OCI-LY7 (cell line): ENCODE measurements around the gene CYRIA. TPM values are rescaled to one million over a fixed set of nuclear protein-coding genes. Genes with fewer than 3 reads are reported as not detected.

Experiments used
- BruUV-seq: library from RNA; stranded (reverse); fragments of 400-500 nt; replicated peaks from 2 replicates; lab custom pipeline; 2021; lab: Mats Ljungman, UMichigan
- CTCF ChIA-PET: fragments of 300-600 bp; sonication (Branson Sonifier 250); formaldehyde crosslinking; loops from one replicate; lab custom pipeline; 2022; ENCODE audit warnings: antibody characterized with exemption; ENCODE audit not compliant: unreplicated experiment; lab: Charles Lee
- POLR2A ChIA-PET: fragments of 300-600 bp; sonication (Branson Sonifier 250); formaldehyde crosslinking; loops from one replicate; lab custom pipeline; 2022; ENCODE audit warnings: antibody characterized with exemption; lab: Charles Lee
- DNase-seq: peaks from one replicate; pipeline ENCODE4 v3.0.0-alpha.2; 2015; ENCODE audit warnings: low spot score
- H2AFZ ChIP-seq: fragments of 200-600 bp; sonication (generic), shearing (Covaris generic); 2 replicates; pipeline ENCODE4 v1.6.1; 2014; ENCODE audit warnings: mild to moderate bottlenecking, antibody characterized with exemption, low read length, moderate library complexity
- H3K27ac ChIP-seq: fragments of 200-600 bp; sonication (generic); 2 replicates; pipeline ENCODE4 v1.5.1; 2014; ENCODE audit warnings: mixed run types, low read depth, mild to moderate bottlenecking, moderate library complexity, low read length, inconsistent platforms; ENCODE audit not compliant: poor library complexity, severe bottlenecking
- H3K36me3 ChIP-seq: fragments of 200-600 bp; sonication (generic); 2 replicates; pipeline ENCODE4 v1.6.1; 2014; ENCODE audit warnings: mild to moderate bottlenecking, antibody characterized with exemption, low read length, moderate library complexity, mixed read lengths; ENCODE audit not compliant: insufficient read depth
- H3K4me1 ChIP-seq: fragments of 200-600 bp; sonication (generic); 2 replicates; pipeline ENCODE4 v1.5.1; 2014; ENCODE audit warnings: mild to moderate bottlenecking, low read length; ENCODE audit not compliant: insufficient read depth, poor library complexity, severe bottlenecking
- H3K4me2 ChIP-seq: fragments of 200-600 bp; sonication (generic); 2 replicates; pipeline ENCODE4 v1.6.1; 2014; ENCODE audit warnings: mild to moderate bottlenecking, low read length
- H3K4me3 ChIP-seq: fragments of 200-600 bp; sonication (generic); 2 replicates; pipeline ENCODE4 v1.5.1; 2014; ENCODE audit warnings: mild to moderate bottlenecking, low read depth, low read length; ENCODE audit not compliant: poor library complexity, severe bottlenecking
- H3K79me2 ChIP-seq: fragments of 200-600 bp; sonication (generic); 2 replicates; pipeline ENCODE4 v1.6.1; 2016; ENCODE audit warnings: low read depth, mild to moderate bottlenecking, low read length, moderate library complexity, mixed read lengths; ENCODE audit not compliant: insufficient read depth
- H3K9me2 ChIP-seq: fragments of 200-600 bp; sonication (generic); 2 replicates; pipeline ENCODE4 v1.6.1; 2016; ENCODE audit warnings: mild to moderate bottlenecking, low read length, mixed read lengths; ENCODE audit not compliant: insufficient read depth
- H3K9me3 ChIP-seq: fragments of 200-600 bp; sonication (generic); 2 replicates; pipeline ENCODE4 v1.6.1; 2014; ENCODE audit warnings: mild to moderate bottlenecking, mixed run types, low read length, mixed read lengths
- H4K20me1 ChIP-seq: fragments of 200-600 bp; sonication (generic); 2 replicates; pipeline ENCODE4 v1.6.1; 2014; ENCODE audit warnings: mild to moderate bottlenecking, antibody characterized with exemption, low read length, moderate library complexity, mixed read lengths; ENCODE audit not compliant: insufficient read depth
- CTCF ChIP-seq: fragments of 200-600 bp; sonication (generic); conservative IDR thresholded peaks from 2 replicates; pipeline ENCODE4 v1.5.1; 2014; ENCODE audit warnings: mild to moderate bottlenecking, antibody characterized with exemption, low read length, moderate library complexity, mixed read lengths
- EZH2phosphoT487 ChIP-seq: fragments of 200-600 bp; sonication (generic); IDR thresholded peaks from 2 replicates; pipeline ENCODE4 v1.6.1; 2018; ENCODE audit warnings: low read depth, borderline replicate concordance, mild to moderate bottlenecking, mixed run types, antibody characterized with exemption, low read length, moderate library complexity, mixed read lengths
- intact Hi-C: fragments of 100-400 bp; cut with micrococcal nuclease; formaldehyde crosslinking; loops from one replicate; pipeline ENCODE4 v1.10.0; 2022; ENCODE audit not compliant: unreplicated experiment
- total RNA-seq, 2 experiments: library from RNA; depleted of rRNA in 1 of 2; stranded (reverse); fragments of >200 nt in 1 of 2; shearing (Covaris generic) in 1 of 2; gene quantifications; 2 replicates each; pipeline ENCODE4 v1.2.3, GENCODE V29; 2014 to 2022

Gene CYRIA
- total RNA-seq, 2 experiments from 2014 or later: 5.0 to 11.7 TPM

- H3K36me3 ChIP-seq: no peaks in the 10 kb centered on the region
- no peak for DNase-seq
- H3K9me3 ChIP-seq: peaks cover 12% of the 10 kb centered on the region; the same call in 1 of the 2 replicates
- H2AFZ ChIP-seq: no peak overlapping the region
- no peaks in the 10 kb centered on the region for H3K4me1 ChIP-seq
- H3K4me2 ChIP-seq: no peak overlapping the region
- intact Hi-C loops: no loop called here
- H3K9me2 ChIP-seq: no peaks in the 10 kb centered on the region
- no peak overlapping the region for H3K27ac ChIP-seq
- ChIA-PET CTCF (no interaction called here), POLR2A (interaction anchor here (1.8 kb wide), 1 partner anchor 18 kb away, joined by 4 read pairs; no protein-coding TSS in a partner anchor)
- H4K20me1 ChIP-seq: no peaks in the 10 kb centered on the region
- no peak overlapping the region for H3K4me3 ChIP-seq
- H3K79me2 ChIP-seq: no peaks in the 10 kb centered on the region
- TF ChIP-seq CTCF: no peak
- no peak for TF ChIP-seq EZH2phosphoT487
- BruUV-seq: no TSS peak
Observed at GRCh38 chr2:16700551-16701259, 35.1 kb upstream of the CYRIA start.

GRCh38 chr2:16693854-16694253 is 28.2 kb upstream of the CYRIA start:
- CTCF ChIA-PET: no interaction called here
- intact Hi-C loops: no loop called here
- H3K4me3 ChIP-seq: no peak overlapping the region
- BruUV-seq: no TSS peak
- POLR2A ChIA-PET: no interaction called here
- H3K27ac ChIP-seq: no peak overlapping the region
- H3K9me2 ChIP-seq: no peaks in the 10 kb centered on the region
- H4K20me1 ChIP-seq: no peaks in the 10 kb centered on the region
- no peak for TF ChIP-seq CTCF
- TF ChIP-seq EZH2phosphoT487: no peak
- H3K9me3 ChIP-seq: peaks cover 12% of the 10 kb centered on the region; the same call in 1 of the 2 replicates
- H3K79me2 ChIP-seq: no peaks in the 10 kb centered on the region
- H2AFZ ChIP-seq: no peak overlapping the region
- no peaks in the 10 kb centered on the region for H3K36me3 ChIP-seq
- DNase-seq: no peak
- no peak overlapping the region for H3K4me2 ChIP-seq
- H3K4me1 ChIP-seq: no peaks in the 10 kb centered on the region

- no peak overlapping the region for H3K27ac ChIP-seq
- H3K4me3 ChIP-seq: no peak overlapping the region
- intact Hi-C loops: no loop called here
- no peaks in the 10 kb centered on the region for H4K20me1 ChIP-seq
- H3K9me2 ChIP-seq: no peaks in the 10 kb centered on the region
- no peaks in the 10 kb centered on the region for H3K36me3 ChIP-seq
- BruUV-seq: no TSS peak
- H3K4me1 ChIP-seq: peaks cover 8% of the 10 kb centered on the region
- DNase-seq: no peak
- H2AFZ ChIP-seq: no peak overlapping the region
- H3K9me3 ChIP-seq: no peaks in the 10 kb centered on the region
- H3K79me2 ChIP-seq: no peaks in the 10 kb centered on the region
- TF ChIP-seq CTCF (no peak), EZH2phosphoT487 (no peak)
- CTCF ChIA-PET: no interaction called here
- POLR2A ChIA-PET: interaction anchor here (0.9 to 1.0 kb wide), 2 partner anchors 12 to 13 kb away, joined by 3 to 5 read pairs; no protein-coding TSS in a partner anchor
- H3K4me2 ChIP-seq: no peak overlapping the region
Observed at GRCh38 chr2:16691261-16691660, 25.6 kb upstream of the CYRIA start.
